ENCODE data around the gene DNAJB5.
"Not testable (repeated sequence)": the region's sequence is repeated elsewhere in the genome, so short reads cannot be mapped to it uniquely, and the experiment has no call there.

The DNAJB5 gene

GRCh38 chr9:34998266-34998665, 8.7 kb downstream of the DNAJB5 start:
- DNase-seq (ENCODE audit: low read depth in 3 of 3, low spot score in 1 of 3): no peak

- DNase-seq (ENCODE audit: low read depth in 3 of 3, low spot score in 1 of 3): no peak
Observed at GRCh38 chr9:34999576-34999975, 10.0 kb downstream of the DNAJB5 start.

- DNase-seq (ENCODE audit: low read depth in 3 of 3, low spot score in 1 of 3): no peak
Observed at GRCh38 chr9:35000535-35001284, 11.2 kb downstream of the DNAJB5 start.

GRCh38 chr9:35001285-35001677, 11.7 kb downstream of the DNAJB5 start:
- DNase-seq (ENCODE audit: low read depth in 3 of 3, low spot score in 1 of 3): no peak

- DNase-seq (ENCODE audit: low read depth in 3 of 3, low spot score in 1 of 3): no peak
Observed at GRCh38 chr9:35001803-35002502, 12.4 kb downstream of the DNAJB5 start.

- DNase-seq (ENCODE audit: low read depth in 3 of 3, low spot score in 1 of 3): no peak
Observed at GRCh38 chr9:35002623-35003022, 13.1 kb downstream of the DNAJB5 start.

GRCh38 chr9:35004299-35004698, 14.8 kb downstream of the DNAJB5 start:
- DNase-seq (ENCODE audit: low read depth in 3 of 3, low spot score in 1 of 3): not testable (repeated sequence)

GRCh38 chr9:35010351-35010958, 20.9 kb downstream of the DNAJB5 start:
- DNase-seq (ENCODE audit: low read depth in 3 of 3, low spot score in 1 of 3): no peak

- no peak for DNase-seq (ENCODE audit: low read depth in 3 of 3, low spot score in 1 of 3)
Observed at GRCh38 chr9:35014517-35014916, 25.0 kb downstream of the DNAJB5 start.

- DNase-seq (ENCODE audit: low read depth in 3 of 3, low spot score in 1 of 3): not testable (repeated sequence)
Observed at GRCh38 chr9:35023443-35023842, 33.9 kb downstream of the DNAJB5 start.

- no peak for DNase-seq (ENCODE audit: low read depth in 3 of 3, low spot score in 1 of 3)
Observed at GRCh38 chr9:35026671-35027070, 37.1 kb downstream of the DNAJB5 start.

GRCh38 chr9:35027374-35027773, 37.8 kb downstream of the DNAJB5 start:
- no peak for DNase-seq (ENCODE audit: low read depth in 3 of 3, low spot score in 1 of 3)

GRCh38 chr9:35027860-35028259, 38.3 kb downstream of the DNAJB5 start:
- DNase-seq (ENCODE audit: low read depth in 3 of 3, low spot score in 1 of 3): no peak

GRCh38 chr9:35028341-35028740, 38.8 kb downstream of the DNAJB5 start:
- no peak for DNase-seq (ENCODE audit: low read depth in 3 of 3, low spot score in 1 of 3)

- no peak for DNase-seq (ENCODE audit: low read depth in 3 of 3, low spot score in 1 of 3)
Observed at GRCh38 chr9:35029241-35029640, 39.7 kb downstream of the DNAJB5 start.

GRCh38 chr9:35029852-35030251, 40.3 kb downstream of the DNAJB5 start:
- no peak for DNase-seq (ENCODE audit: low read depth in 3 of 3, low spot score in 1 of 3)

- DNase-seq (ENCODE audit: low read depth in 3 of 3, low spot score in 1 of 3): no peak
Observed at GRCh38 chr9:35033101-35033500, 43.6 kb downstream of the DNAJB5 start.

- no peak for DNase-seq (ENCODE audit: low read depth in 3 of 3, low spot score in 1 of 3)
Observed at GRCh38 chr9:35035851-35036701, 46.5 kb downstream of the DNAJB5 start.

- no peak for DNase-seq (ENCODE audit: low read depth in 3 of 3, low spot score in 1 of 3)
Observed at GRCh38 chr9:35042081-35042604, 52.6 kb downstream of the DNAJB5 start.

- no peak for DNase-seq (ENCODE audit: low read depth in 3 of 3, low spot score in 1 of 3)
Observed at GRCh38 chr9:35042891-35043545, 53.5 kb downstream of the DNAJB5 start.

GRCh38 chr9:35044071-35044470, 54.5 kb downstream of the DNAJB5 start:
- DNase-seq (ENCODE audit: low read depth in 3 of 3, low spot score in 1 of 3): no peak

All from stimulated activated CD4-positive, alpha-beta T cell treated with anti-CD3 and anti-CD28 coated beads, TNF-alpha, amount 100 ng/mL, for 1 hour (primary cell).